Measurements from ENCODE around the gene AP3S2. TPM values are rescaled to one million over a fixed set of nuclear protein-coding genes. Genes with fewer than 3 reads are reported as not detected.
"Not testable (repeated sequence)": the region's sequence is repeated elsewhere in the genome, so short reads cannot be mapped to it uniquely, and the experiment has no call there.

AP3S2 gene
- total and polyA plus RNA-seq, 8 donors = 8.4 to 90.4 (median 24.0) TPM

- no peak overlapping the region for H3K27ac ChIP-seq
Measured at GRCh38 chr15:89855948-89856347, 37.8 kb downstream of the AP3S2 start.

DNA sequence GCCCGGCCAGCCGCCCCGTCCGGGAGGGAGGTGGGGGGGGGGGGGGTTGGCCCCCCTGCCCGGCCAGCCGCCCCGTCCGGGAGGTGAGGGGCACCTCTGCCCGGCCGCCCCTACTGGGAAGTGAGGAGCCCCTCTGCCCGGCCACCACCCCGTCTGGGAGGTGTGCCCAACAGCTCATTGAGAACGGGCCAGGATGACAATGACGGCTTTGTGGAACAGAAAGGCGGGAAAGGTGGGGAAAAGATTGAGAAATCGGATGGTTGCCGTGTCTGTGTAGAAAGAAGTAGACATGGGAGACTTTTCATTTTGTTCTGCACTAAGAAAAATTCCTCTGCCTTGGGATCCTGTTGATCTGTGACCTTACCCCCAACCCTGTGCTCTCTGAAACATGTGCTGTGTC, 38.9 kb downstream of the AP3S2 start:
- intact Hi-C loops (cut with DNase I; ENCODE audit: low total_unique reads); H3K27me3 ChIP-seq; H3K27ac ChIP-seq; H3K4me3 ChIP-seq; H3K9me3 ChIP-seq; DNase-seq: not testable (repeated sequence)
- WGBS, 5 donors = 86 to 98% (median 91%) methylated on average over 7 to 9 of the region's 17 CpGs
- peaks cover 9 to 52% (median 40%) of the 10 kb centered on the region in 4 donors for H3K36me3 ChIP-seq
- peaks cover 0 to 26% (median 0%) of the 10 kb centered on the region in 4 donors for H3K4me1 ChIP-seq

More at GRCh38 chr15:89855948-89856347, 37.8 kb downstream of the AP3S2 start:
- intact Hi-C loops (cut with DNase I; ENCODE audit: low total_unique reads) = no loop called here
- TF ChIP-seq, protein P1, sequence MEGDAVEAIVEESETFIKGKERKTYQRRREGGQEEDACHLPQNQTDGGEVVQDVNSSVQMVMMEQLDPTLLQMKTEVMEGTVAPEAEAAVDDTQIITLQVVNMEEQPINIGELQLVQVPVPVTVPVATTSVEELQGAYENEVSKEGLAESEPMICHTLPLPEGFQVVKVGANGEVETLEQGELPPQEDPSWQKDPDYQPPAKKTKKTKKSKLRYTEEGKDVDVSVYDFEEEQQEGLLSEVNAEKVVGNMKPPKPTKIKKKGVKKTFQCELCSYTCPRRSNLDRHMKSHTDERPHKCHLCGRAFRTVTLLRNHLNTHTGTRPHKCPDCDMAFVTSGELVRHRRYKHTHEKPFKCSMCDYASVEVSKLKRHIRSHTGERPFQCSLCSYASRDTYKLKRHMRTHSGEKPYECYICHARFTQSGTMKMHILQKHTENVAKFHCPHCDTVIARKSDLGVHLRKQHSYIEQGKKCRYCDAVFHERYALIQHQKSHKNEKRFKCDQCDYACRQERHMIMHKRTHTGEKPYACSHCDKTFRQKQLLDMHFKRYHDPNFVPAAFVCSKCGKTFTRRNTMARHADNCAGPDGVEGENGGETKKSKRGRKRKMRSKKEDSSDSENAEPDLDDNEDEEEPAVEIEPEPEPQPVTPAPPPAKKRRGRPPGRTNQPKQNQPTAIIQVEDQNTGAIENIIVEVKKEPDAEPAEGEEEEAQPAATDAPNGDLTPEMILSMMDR (IDR thresholded peaks at IDR 0.05) = no peak
- TF ChIP-seq POLR2A (IDR thresholded peaks at IDR 0.05) = no peak
- TF ChIP-seq EP300 (IDR thresholded peaks at IDR 0.05) = no peak
- TF ChIP-seq POLR2AphosphoS5 (IDR thresholded peaks at IDR 0.05) = no peak
- WGBS, 5 donors = 93 to 99% (median 94%) methylated on average over 3 of the region's 3 CpGs
- no peak for DNase-seq
- no peaks in the 10 kb centered on the region for H3K9me3 ChIP-seq
- H3K4me3 ChIP-seq = no peak overlapping the region
- peaks cover 0 to 29% (median 0%) of the 10 kb centered on the region in 4 donors for H3K4me1 ChIP-seq
- peaks cover 9 to 54% (median 46%) of the 10 kb centered on the region in 4 donors for H3K36me3 ChIP-seq
- no peaks in the 10 kb centered on the region for H3K27me3 ChIP-seq

GRCh38 chr15:89852342-89852995, 41.3 kb downstream of the AP3S2 start:
- intact Hi-C loops (cut with DNase I; ENCODE audit: low total_unique reads) = no loop called here
- TF ChIP-seq, protein P1 (IDR thresholded peaks at IDR 0.05) = no peak
- TF ChIP-seq POLR2A (IDR thresholded peaks at IDR 0.05) (no peak), EP300 (IDR thresholded peaks at IDR 0.05) (no peak), POLR2AphosphoS5 (IDR thresholded peaks at IDR 0.05) (no peak)
- WGBS, 5 donors = 93 to 99% (median 95%) methylated on average over 3 of the region's 3 CpGs
- Histone ChIP-seq H3K27ac (peak overlapping the region in 1 of 5 donors; percentile 6), H3K9me3 (no peaks in the 10 kb centered on the region), H3K27me3 (no peaks in the 10 kb centered on the region), H3K36me3 (peaks cover 12 to 57% (median 45%) of the 10 kb centered on the region in 4 donors), H3K4me3 (no peak overlapping the region), H3K4me1 (peaks cover 0 to 31% (median 0%) of the 10 kb centered on the region in 4 donors)
- no peak for DNase-seq

DNA sequence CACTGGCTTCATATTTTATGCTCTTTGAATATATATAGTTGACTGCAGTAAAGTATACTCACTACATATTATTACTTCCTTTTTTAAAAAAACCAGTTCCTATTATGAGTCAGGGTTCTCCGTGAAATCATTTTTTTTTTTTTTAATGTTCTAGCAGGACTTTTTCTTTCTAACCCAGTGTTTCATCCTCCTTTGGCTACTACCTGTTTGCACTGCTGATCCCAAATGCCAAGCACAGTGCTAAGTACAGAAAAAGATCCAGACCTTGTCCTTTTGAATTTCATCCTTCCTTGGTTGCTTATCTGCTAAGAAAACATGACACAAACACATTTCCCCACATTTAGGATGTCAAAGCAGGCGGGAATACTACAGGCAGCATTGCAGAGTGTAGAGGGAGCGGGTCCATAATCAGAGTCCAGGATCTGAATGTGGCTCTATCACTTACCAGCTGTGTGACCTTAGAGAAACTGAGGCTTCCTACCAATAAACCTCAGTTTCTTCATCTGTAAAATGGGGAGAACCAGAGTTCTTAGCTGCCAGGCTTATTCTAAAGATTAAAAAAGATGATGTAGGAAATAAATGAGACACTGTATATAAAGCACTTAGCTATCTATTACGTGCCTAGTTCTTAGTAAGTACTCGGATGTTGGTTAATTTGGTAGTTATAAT, 42.0 kb downstream of the AP3S2 start:
- no peak for DNase-seq

More for the DNA sequence above, 42.0 kb downstream of the AP3S2 start:
- Histone ChIP-seq H3K9me3 (no peaks in the 10 kb centered on the region), H3K27me3 (no peaks in the 10 kb centered on the region), H3K27ac (peak overlapping the region in 2 of 5 donors; percentile 6 to 20), H3K4me1 (peaks cover 0 to 31% (median 0%) of the 10 kb centered on the region in 4 donors), H3K4me3 (no peak overlapping the region), H3K36me3 (peaks cover 17 to 53% (median 45%) of the 10 kb centered on the region in 4 donors)
- 73 to 88% (median 87%) methylated on average over 5 of the region's 5 CpGs for WGBS, 5 donors
- no peak for TF ChIP-seq EP300 (IDR thresholded peaks at IDR 0.05)
- no peak for TF ChIP-seq POLR2A (IDR thresholded peaks at IDR 0.05)
- TF ChIP-seq, protein P1 (IDR thresholded peaks at IDR 0.05) = no peak
- no peak for TF ChIP-seq POLR2AphosphoS5 (IDR thresholded peaks at IDR 0.05)
- intact Hi-C loops (cut with DNase I; ENCODE audit: low total_unique reads) = no loop called here
